ENCODE data around the gene COMT. TPM values are rescaled to one million over a fixed set of nuclear protein-coding genes. Genes with fewer than 3 reads are reported as not detected.

Gene COMT
- total RNA-seq, 4 donors from 2014 or later = 58.5 to 103 (median 85.3) TPM

GRCh38 chr22:19960491-19961200 is 19.1 kb downstream of the COMT start:
- Histone ChIP-seq H3K27ac (no peak overlapping the region), H3K4me1 (peaks cover 15 to 36% (median 33%) of the 10 kb centered on the region in 4 donors), H3K9me3 (no peaks in the 10 kb centered on the region), H3K4me3 (no peak overlapping the region), H3K36me3 (no peaks in the 10 kb centered on the region), H3K27me3 (no peaks in the 10 kb centered on the region)
- TF ChIP-seq POLR2A (IDR thresholded peaks at IDR 0.05) = no peak
- TF ChIP-seq EP300 (IDR thresholded peaks at IDR 0.05; ENCODE audit: low read depth) = no peak
- no peak for TF ChIP-seq POLR2AphosphoS5 (IDR thresholded peaks at IDR 0.05)
- no peak for TF ChIP-seq CTCF (IDR thresholded peaks at IDR 0.05)
- in situ Hi-C loops (cut with MboI; ENCODE audit: low pct_ligation_motif_present in 1 of 4, low pct_unique_long_range_greater_than_20kb in 1 of 4, low sequenced_read_pairs in 3 of 4) = loop anchor here in 1 of 4 donors (10.0 kb wide), 1 partner anchor 64 kb away; the partner anchor contains the start of gene TANGO2
- DNase-seq = no peak
- intact Hi-C loops (cut with DNase I; ENCODE audit: low total_unique reads) = no loop called here
- WGBS, 2 donors (ENCODE audit: low coverage in 1 of 2) = 86% methylated on average over 12 of the region's 12 CpGs; no CpG with 5 or more reads in 1 of the 2 donors

GRCh38 chr22:19961201-19961580 is 19.6 kb downstream of the COMT start:
- Histone ChIP-seq H3K36me3 (no peaks in the 10 kb centered on the region), H3K27me3 (no peaks in the 10 kb centered on the region), H3K27ac (no peak overlapping the region), H3K4me1 (peaks cover 15 to 36% (median 33%) of the 10 kb centered on the region in 4 donors), H3K4me3 (no peak overlapping the region), H3K9me3 (no peaks in the 10 kb centered on the region)
- intact Hi-C loops (cut with DNase I; ENCODE audit: low total_unique reads) (no loop called here), in situ Hi-C loops (cut with MboI; ENCODE audit: low pct_ligation_motif_present in 1 of 4, low pct_unique_long_range_greater_than_20kb in 1 of 4, low sequenced_read_pairs in 3 of 4) (loop anchor here in 1 of 4 donors (10.0 kb wide), 1 partner anchor 64 kb away; the partner anchor contains the start of gene TANGO2)
- no peak for DNase-seq
- TF ChIP-seq EP300 (IDR thresholded peaks at IDR 0.05; ENCODE audit: low read depth) = no peak
- TF ChIP-seq POLR2A (IDR thresholded peaks at IDR 0.05) = no peak
- TF ChIP-seq CTCF (IDR thresholded peaks at IDR 0.05) = no peak
- no peak for TF ChIP-seq POLR2AphosphoS5 (IDR thresholded peaks at IDR 0.05)
- WGBS, 2 donors (ENCODE audit: low coverage in 1 of 2) = 82% methylated on average over 9 of the region's 9 CpGs; no CpG with 5 or more reads in 1 of the 2 donors

- peak overlapping the region; percentile 86 to 89 (median 86) for H3K27ac ChIP-seq
- H3K27me3 ChIP-seq = no peaks in the 10 kb centered on the region
- H3K9me3 ChIP-seq = no peaks in the 10 kb centered on the region
- TF ChIP-seq POLR2A (IDR thresholded peaks at IDR 0.05) (no peak), POLR2AphosphoS5 (IDR thresholded peaks at IDR 0.05) (no peak), EP300 (IDR thresholded peaks at IDR 0.05; ENCODE audit: low read depth) (no peak), CTCF (IDR thresholded peaks at IDR 0.05) (no peak)
- WGBS, 2 donors (ENCODE audit: low coverage in 1 of 2) = 74% methylated on average over 7 of the region's 8 CpGs; no CpG with 5 or more reads in 1 of the 2 donors
- intact Hi-C loops (cut with DNase I; ENCODE audit: low total_unique reads) (no loop called here), in situ Hi-C loops (cut with MboI; ENCODE audit: low pct_ligation_motif_present in 1 of 4, low pct_unique_long_range_greater_than_20kb in 1 of 4, low sequenced_read_pairs in 3 of 4) (loop anchor here in 1 of 4 donors (10.0 kb wide), 1 partner anchor 63 kb away; the partner anchor contains the start of gene TANGO2)
- no peak for DNase-seq
- no peaks in the 10 kb centered on the region for H3K36me3 ChIP-seq
- peaks cover 15 to 36% (median 33%) of the 10 kb centered on the region in 4 donors for H3K4me1 ChIP-seq
- H3K4me3 ChIP-seq = no peak overlapping the region
Measured at GRCh38 chr22:19961868-19962245, 20.3 kb downstream of the COMT start.

GRCh38 chr22:19962246-19962908 is 20.8 kb downstream of the COMT start:
- intact Hi-C loops (cut with DNase I; ENCODE audit: low total_unique reads) = no loop called here
- in situ Hi-C loops (cut with MboI; ENCODE audit: low pct_ligation_motif_present in 1 of 4, low pct_unique_long_range_greater_than_20kb in 1 of 4, low sequenced_read_pairs in 3 of 4) = loop anchor here in 1 of 4 donors (10.0 kb wide), 1 partner anchor 62 kb away; the partner anchor contains the start of gene TANGO2
- TF ChIP-seq CTCF (IDR thresholded peaks at IDR 0.05) = peak; percentile 49 to 83 (median 64)
- TF ChIP-seq POLR2AphosphoS5 (IDR thresholded peaks at IDR 0.05) = peak; percentile 30 to 60 (median 38)
- TF ChIP-seq POLR2A (IDR thresholded peaks at IDR 0.05) = peak; percentile 4
- no peak for TF ChIP-seq EP300 (IDR thresholded peaks at IDR 0.05; ENCODE audit: low read depth)

More at GRCh38 chr22:19962246-19962908, 20.8 kb downstream of the COMT start:
- DNase-seq = peak; percentile 88
- WGBS, 2 donors (ENCODE audit: low coverage in 1 of 2) = 45% methylated on average over 21 of the region's 22 CpGs; no CpG with 5 or more reads in 1 of the 2 donors
- Histone ChIP-seq H3K27ac (peak overlapping the region; percentile 86 to 89 (median 86)), H3K27me3 (no peaks in the 10 kb centered on the region), H3K9me3 (no peaks in the 10 kb centered on the region), H3K36me3 (no peaks in the 10 kb centered on the region), H3K4me1 (peaks cover 15 to 36% (median 33%) of the 10 kb centered on the region in 4 donors), H3K4me3 (peak overlapping the region in 3 of 4 donors; percentile 9 to 43 (median 28))

Data from transverse colon (tissue), 4 donors.